H9 (cell line): ENCODE data around the gene RAPGEF3. TPM values are rescaled to one million over a fixed set of nuclear protein-coding genes. Genes with fewer than 3 reads are reported as not detected.

Experiments
- DNase-seq: peaks from one replicate; pipeline ENCODE4 v3.0.0-alpha.2; 2017
- H2AFZ ChIP-seq: one replicate; pipeline ENCODE4 v1.6.1; 2013; ENCODE audit warnings: mild to moderate bottlenecking, low read length, control low read depth, moderate library complexity
- H2AK5ac ChIP-seq: 2 replicates; pipeline ENCODE4 v1.6.1; 2013; ENCODE audit warnings: low read length, control low read depth, mixed read lengths; ENCODE audit not compliant: insufficient read length
- H2BK120ac ChIP-seq: one replicate; pipeline ENCODE4 v1.6.1; 2013; ENCODE audit warnings: low read depth, mild to moderate bottlenecking, low read length, control low read depth, inconsistent platforms; ENCODE audit not compliant: poor library complexity, severe bottlenecking
- H2BK12ac ChIP-seq: 2 replicates; pipeline ENCODE4 v1.6.1; 2013; ENCODE audit warnings: low read length, control low read depth, mixed read lengths, low read depth; ENCODE audit not compliant: insufficient read length
- H2BK15ac ChIP-seq: 2 replicates; pipeline ENCODE4 v1.6.1; 2013; ENCODE audit warnings: low read depth, low read length, control low read depth
- H2BK20ac ChIP-seq: one replicate; pipeline ENCODE4 v1.6.1; 2013; ENCODE audit warnings: low read depth, mild to moderate bottlenecking, low read length, control low read depth, inconsistent platforms; ENCODE audit not compliant: poor library complexity, severe bottlenecking
- H2BK5ac ChIP-seq: 2 replicates; pipeline ENCODE4 v1.6.1; 2013; ENCODE audit warnings: low read length, control low read depth, mixed read lengths; ENCODE audit not compliant: insufficient read length
- H3K14ac ChIP-seq: 2 replicates; pipeline ENCODE4 v1.6.1; 2013; ENCODE audit warnings: low read length, control low read depth; ENCODE audit not compliant: insufficient read depth
- H3K18ac ChIP-seq: 2 replicates; pipeline ENCODE4 v1.6.1; 2013; ENCODE audit warnings: low read depth, mild to moderate bottlenecking, mixed read lengths, low read length, control low read depth; ENCODE audit not compliant: insufficient read length
- H3K23ac ChIP-seq: 2 replicates; pipeline ENCODE4 v1.6.1; 2013; ENCODE audit warnings: low read length, control low read depth, mixed read lengths, low read depth; ENCODE audit not compliant: insufficient read length
- H3K23me2 ChIP-seq: 2 replicates; pipeline ENCODE4 v1.6.1; 2013; ENCODE audit warnings: low read depth, mild to moderate bottlenecking, mixed read lengths, low read length, control low read depth; ENCODE audit not compliant: insufficient read length, poor library complexity, severe bottlenecking
- H3K27ac ChIP-seq: 2 replicates; pipeline ENCODE4 v1.5.1; 2013; ENCODE audit warnings: low read length, control low read depth, mixed read lengths, low read depth; ENCODE audit not compliant: insufficient read length
- H3K27me3 ChIP-seq: 2 replicates; pipeline ENCODE4 v1.6.1; 2013; ENCODE audit warnings: low read length, control low read depth, inconsistent platforms; ENCODE audit not compliant: insufficient read depth
- H3K4ac ChIP-seq: 2 replicates; pipeline ENCODE4 v1.6.1; 2013; ENCODE audit warnings: low read depth, mild to moderate bottlenecking, control low read depth, inconsistent platforms, low read length, moderate library complexity
- H3K4me1 ChIP-seq: 2 replicates; pipeline ENCODE4 v1.6.1; 2013; ENCODE audit warnings: low read length, control low read depth, inconsistent platforms; ENCODE audit not compliant: insufficient read depth
- H3K4me2 ChIP-seq: 2 replicates; pipeline ENCODE4 v1.6.1; 2013; ENCODE audit warnings: low read length, control low read depth, mixed read lengths; ENCODE audit not compliant: insufficient read length, insufficient read depth
- H3K56ac ChIP-seq: 2 replicates; pipeline ENCODE4 v1.6.1; 2013; ENCODE audit warnings: low read depth, mild to moderate bottlenecking, mixed read lengths, low read length, control low read depth; ENCODE audit not compliant: insufficient read length
- H3K79me1 ChIP-seq: 2 replicates; pipeline ENCODE4 v1.6.1; 2013; ENCODE audit warnings: low read depth, mild to moderate bottlenecking, moderate library complexity, low read length, control low read depth, inconsistent platforms; ENCODE audit not compliant: insufficient read depth, poor library complexity, severe bottlenecking
- H3K79me2 ChIP-seq: 2 replicates; pipeline ENCODE4 v1.6.1; 2013; ENCODE audit warnings: low read length, control low read depth, inconsistent platforms; ENCODE audit not compliant: insufficient read depth
- H3K9ac ChIP-seq: 2 replicates; pipeline ENCODE4 v1.6.1; 2013; ENCODE audit warnings: low read length, control low read depth, mixed read lengths; ENCODE audit not compliant: insufficient read length; ENCODE audit errors: extremely low read depth
- H3K9me3 ChIP-seq: one replicate; pipeline ENCODE4 v1.6.1; 2013; ENCODE audit warnings: low read depth, low read length, inconsistent platforms; ENCODE audit not compliant: control insufficient read depth
- H3T11ph ChIP-seq: one replicate; pipeline ENCODE4 v1.6.1; 2013; ENCODE audit warnings: mild to moderate bottlenecking, low read length, control low read depth, inconsistent platforms
- H4K20me1 ChIP-seq: one replicate; pipeline ENCODE4 v1.6.1; 2013; ENCODE audit not compliant: control insufficient read depth, insufficient read length, insufficient read depth
- H4K5ac ChIP-seq: 2 replicates; pipeline ENCODE4 v1.6.1; 2013; ENCODE audit warnings: low read depth, mild to moderate bottlenecking, mixed read lengths, low read length, control low read depth; ENCODE audit not compliant: insufficient read length
- H4K8ac ChIP-seq: replicated peaks from 2 replicates; pipeline ENCODE4 v1.6.1; 2013; ENCODE audit warnings: low read length, control low read depth, mixed read lengths, low read depth; ENCODE audit not compliant: insufficient read length
- H4K91ac ChIP-seq: 2 replicates; pipeline ENCODE4 v1.6.1; 2013; ENCODE audit warnings: low read depth, mild to moderate bottlenecking, moderate library complexity, mixed read lengths, low read length, control low read depth; ENCODE audit not compliant: insufficient read length
- H3K27ac Mint-ChIP-seq, 3 experiments: 2 replicates in 2 of 3; 3 replicates in 1 of 3; pipeline ENCODE4 v1.8.0; 2020 to 2021; ENCODE audit warnings: mixed read lengths in 3 of 3, mild to moderate bottlenecking in 1 of 3, moderate library complexity in 1 of 3
- H3K27me3 Mint-ChIP-seq: 2 replicates; pipeline ENCODE4 v1.8.0; 2021; ENCODE audit warnings: low read depth, mild to moderate bottlenecking, moderate library complexity, mixed read lengths
- H3K36me3 Mint-ChIP-seq, 3 experiments: 2 replicates in 2 of 3; 3 replicates in 1 of 3; pipeline ENCODE4 v1.8.0; 2020 to 2021; ENCODE audit warnings: low read depth in 3 of 3, mixed read lengths in 3 of 3; ENCODE audit not compliant: insufficient read depth in 1 of 3
- H3K4me1 Mint-ChIP-seq, 2 experiments: 2 replicates each; pipeline ENCODE4 v1.8.0; 2020; ENCODE audit warnings: mixed read lengths in 2 of 2
- H3K4me3 Mint-ChIP-seq, 2 experiments: 2 replicates in 1 of 2; 3 replicates in 1 of 2; pipeline ENCODE4 v1.8.0; 2020 to 2021; ENCODE audit warnings: mild to moderate bottlenecking in 2 of 2, mixed read lengths in 2 of 2, moderate library complexity in 1 of 2
- H3K9me3 Mint-ChIP-seq, 2 experiments: 2 replicates in 1 of 2; 3 replicates in 1 of 2; pipeline ENCODE4 v1.8.0; 2020; ENCODE audit warnings: mild to moderate bottlenecking in 2 of 2, mixed read lengths in 2 of 2, moderate library complexity in 1 of 2
- CTCF ChIP-seq: fragments of 200-600 bp; sonication (generic); conservative IDR thresholded peaks from 3 replicates; pipeline ENCODE4 v1.8.0; 2021; ENCODE audit warnings: antibody characterized with exemption, mild to moderate bottlenecking
- WGBS: extraction: QIAGEN DNeasy Blood & Tissue Kit; methylation state at CpG from one replicate; pipeline ENCODE4 v1.1.7; 2013; ENCODE audit warnings: missing lambda C conversion rate, low lambda C conversion rate, mixed read lengths; ENCODE audit not compliant: insufficient read length; ENCODE audit errors: extremely low coverage; 5-methylcytosine and 5-hydroxymethylcytosine counted together
- total RNA-seq: library from RNA; stranded (reverse); gene quantifications from 2 replicates; pipeline ENCODE4 v1.2.1, GENCODE V29; 2021

The RAPGEF3 gene
- total RNA-seq, 1 experiment from 2014 or later: 7.4 TPM

DNA sequence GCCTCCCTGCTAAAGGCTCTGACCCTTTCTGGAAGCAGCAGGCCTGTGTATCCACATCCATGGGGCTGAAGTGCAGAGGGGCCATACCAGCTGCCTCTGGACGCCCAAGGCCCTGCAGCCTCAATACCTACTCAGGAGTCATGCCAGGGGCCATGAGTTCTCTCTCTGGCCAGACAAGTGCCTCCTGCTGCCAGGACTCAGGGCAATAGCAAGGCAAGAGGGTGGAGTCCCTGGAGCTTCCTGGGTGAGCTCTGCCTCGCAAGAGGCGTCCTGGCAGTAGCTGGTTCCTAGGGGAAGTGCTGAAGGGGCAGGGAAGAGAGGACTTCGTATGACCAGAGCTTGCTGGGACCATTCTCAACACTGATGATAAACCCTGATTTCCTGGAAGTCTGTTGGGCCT lies 22.5 kb downstream of the RAPGEF3 start:
- Mint-ChIP-seq H3K9me3 (no peaks in the 10 kb centered on the region), H3K4me3 (no peak overlapping the region), H3K36me3 (no peaks in the 10 kb centered on the region), H3K4me1 (peaks cover 19 to 32% of the 10 kb centered on the region in 2 experiments), H3K27me3 (peaks cover 6% of the 10 kb centered on the region), H3K27ac (no peak overlapping the region)
- H3K9me3 ChIP-seq: no peaks in the 10 kb centered on the region
- H2BK5ac ChIP-seq: no peak overlapping the region
- H3K56ac ChIP-seq: no peak overlapping the region
- no peak overlapping the region for H2BK120ac ChIP-seq
- WGBS: no CpG with 5 or more reads among the region's 4 CpGs
- H3K79me1 ChIP-seq: no peaks in the 10 kb centered on the region
- TF ChIP-seq CTCF: no peak
- H4K91ac ChIP-seq: no peak overlapping the region
- no peak overlapping the region for H3K9ac ChIP-seq
- no peaks in the 10 kb centered on the region for H3K79me2 ChIP-seq
- H2BK12ac ChIP-seq: no peak overlapping the region
- no peak overlapping the region for H3K27ac ChIP-seq
- H4K5ac ChIP-seq: no peak overlapping the region
- no peak overlapping the region for H2BK15ac ChIP-seq
- no peak overlapping the region for H2AFZ ChIP-seq
- no peak overlapping the region for H3K23ac ChIP-seq
- no peak overlapping the region for H2BK20ac ChIP-seq
- no peaks in the 10 kb centered on the region for H4K20me1 ChIP-seq
- no peaks in the 10 kb centered on the region for H3K27me3 ChIP-seq
- no peak overlapping the region for H4K8ac ChIP-seq
- no peak overlapping the region for H3K4me2 ChIP-seq
- no peak overlapping the region for H2AK5ac ChIP-seq
- no peak overlapping the region for H3T11ph ChIP-seq
- H3K18ac ChIP-seq: no peak overlapping the region
- peaks cover 3% of the 10 kb centered on the region; the same call in 1 of the 2 replicates for H3K4me1 ChIP-seq
- no peak overlapping the region; the same call in 1 of the 2 replicates for H3K14ac ChIP-seq
- H3K4ac ChIP-seq: no peak overlapping the region
- no peak for DNase-seq
- no peaks in the 10 kb centered on the region for H3K23me2 ChIP-seq
